ENCODE data around the gene SMIM21. TPM values are rescaled to one million over a fixed set of nuclear protein-coding genes. Genes with fewer than 3 reads are reported as not detected.

Gene SMIM21
- polyA plus RNA-seq, 3 donors: not detected

DNA sequence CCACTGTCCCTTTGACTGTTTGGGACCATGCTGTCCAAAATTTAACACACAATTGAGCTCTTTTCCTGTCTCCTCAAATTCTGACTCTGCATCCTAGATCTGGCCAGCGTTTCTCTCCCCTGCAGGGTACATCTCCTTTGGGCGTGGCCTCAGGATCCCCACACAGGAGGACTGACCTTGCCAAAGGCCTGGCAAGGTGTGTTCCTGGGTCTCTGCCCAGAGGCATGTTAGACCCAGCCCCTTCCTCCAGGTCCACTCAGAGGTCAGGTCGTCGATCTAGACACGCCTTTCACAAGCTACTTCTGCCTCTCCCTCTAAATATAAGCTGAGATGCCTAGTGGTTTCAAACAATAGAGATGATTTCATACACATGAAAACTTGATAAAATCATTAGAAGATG lies 45.4 kb upstream of the SMIM21 start:
- Mint-ChIP-seq H3K36me3 (no peaks in the 10 kb centered on the region), H3K27ac (no peak overlapping the region), H3K27me3 (ENCODE audit: low read depth in 3 of 3) (peaks cover 2 to 6% (median 5%) of the 10 kb centered on the region in 3 donors), H3K4me3 (no peak overlapping the region), H3K4me1 (peaks cover 2% of the 10 kb centered on the region), H3K9me3 (no peaks in the 10 kb centered on the region)
- H3K27me3 ChIP-seq (ENCODE audit: control insufficient read depth in 2 of 2, insufficient read depth in 2 of 2, low read length in 2 of 2): no peaks in the 10 kb centered on the region
- H3K4me1 ChIP-seq (ENCODE audit: control insufficient read depth in 1 of 2, insufficient read depth in 2 of 2, low read length in 2 of 2): no peaks in the 10 kb centered on the region
- H3K27ac ChIP-seq (ENCODE audit: low read depth in 1 of 2, low read length in 2 of 2): no peak overlapping the region
- H3K36me3 ChIP-seq (replicated peaks in 1 of 2; ENCODE audit: control insufficient read depth in 1 of 2, insufficient read depth in 2 of 2, low read length in 2 of 2): no peaks in the 10 kb centered on the region
- WGBS (ENCODE audit: insufficient coverage): 79% methylated on average over 2 of the region's 5 CpGs
- H3K4me3 ChIP-seq (replicated peaks in 1 of 3; ENCODE audit: low read depth in 2 of 3, low read length in 3 of 3): no peak overlapping the region
- H3K9ac ChIP-seq (ENCODE audit: insufficient read depth, low read length, poor library complexity, severe bottlenecking): no peak overlapping the region
- intact Hi-C loops (cut with micrococcal nuclease): no loop called here
- H3K4me2 ChIP-seq (replicated peaks; ENCODE audit: extremely low read depth, low read length, poor library complexity, severe bottlenecking): no peak overlapping the region
- H4K20me1 ChIP-seq (ENCODE audit: insufficient read depth, low read length): no peaks in the 10 kb centered on the region
- TF ChIP-seq, protein P1, sequence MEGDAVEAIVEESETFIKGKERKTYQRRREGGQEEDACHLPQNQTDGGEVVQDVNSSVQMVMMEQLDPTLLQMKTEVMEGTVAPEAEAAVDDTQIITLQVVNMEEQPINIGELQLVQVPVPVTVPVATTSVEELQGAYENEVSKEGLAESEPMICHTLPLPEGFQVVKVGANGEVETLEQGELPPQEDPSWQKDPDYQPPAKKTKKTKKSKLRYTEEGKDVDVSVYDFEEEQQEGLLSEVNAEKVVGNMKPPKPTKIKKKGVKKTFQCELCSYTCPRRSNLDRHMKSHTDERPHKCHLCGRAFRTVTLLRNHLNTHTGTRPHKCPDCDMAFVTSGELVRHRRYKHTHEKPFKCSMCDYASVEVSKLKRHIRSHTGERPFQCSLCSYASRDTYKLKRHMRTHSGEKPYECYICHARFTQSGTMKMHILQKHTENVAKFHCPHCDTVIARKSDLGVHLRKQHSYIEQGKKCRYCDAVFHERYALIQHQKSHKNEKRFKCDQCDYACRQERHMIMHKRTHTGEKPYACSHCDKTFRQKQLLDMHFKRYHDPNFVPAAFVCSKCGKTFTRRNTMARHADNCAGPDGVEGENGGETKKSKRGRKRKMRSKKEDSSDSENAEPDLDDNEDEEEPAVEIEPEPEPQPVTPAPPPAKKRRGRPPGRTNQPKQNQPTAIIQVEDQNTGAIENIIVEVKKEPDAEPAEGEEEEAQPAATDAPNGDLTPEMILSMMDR (IDR thresholded peaks at IDR 0.05): no peak
- no peak for DNase-seq
- H3K9me3 ChIP-seq (replicated peaks in 1 of 2; ENCODE audit: control insufficient read depth in 1 of 2, insufficient read depth in 1 of 2, low read length in 2 of 2): no peaks in the 10 kb centered on the region
- H3K79me2 ChIP-seq (ENCODE audit: insufficient read depth, low read length): no peaks in the 10 kb centered on the region
- H2AFZ ChIP-seq (ENCODE audit: insufficient read depth, low read depth, low read length, poor library complexity, severe bottlenecking): no peak overlapping the region

DNA sequence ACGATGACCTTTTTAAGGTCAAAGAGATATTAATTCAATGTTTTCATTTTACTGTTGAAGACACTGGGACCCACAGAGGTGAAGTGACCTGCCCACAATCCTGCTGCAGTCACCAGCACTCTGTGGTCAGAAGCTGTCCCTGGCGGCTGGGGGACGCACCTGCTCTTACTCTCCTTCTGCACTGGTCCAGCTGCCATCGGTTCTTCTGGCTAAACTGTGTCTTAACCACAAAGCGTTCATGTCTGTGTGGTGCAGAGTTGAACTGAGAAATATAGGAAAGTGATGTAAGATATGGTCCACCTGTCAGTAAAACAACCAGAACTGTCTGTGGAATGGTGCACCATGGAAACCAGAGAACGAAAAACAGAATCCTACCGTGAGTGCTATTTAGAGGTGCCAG lies 44.9 kb upstream of the SMIM21 start:
- TF ChIP-seq, protein P1 (IDR thresholded peaks at IDR 0.05): no peak
- intact Hi-C loops (cut with micrococcal nuclease): no loop called here
- no peaks in the 10 kb centered on the region for H3K27me3 ChIP-seq (ENCODE audit: control insufficient read depth in 2 of 2, insufficient read depth in 2 of 2, low read length in 2 of 2)
- H3K4me2 ChIP-seq (replicated peaks; ENCODE audit: extremely low read depth, low read length, poor library complexity, severe bottlenecking): no peak overlapping the region
- no peak overlapping the region for H3K4me3 ChIP-seq (replicated peaks in 1 of 3; ENCODE audit: low read depth in 2 of 3, low read length in 3 of 3)
- H3K4me1 ChIP-seq (ENCODE audit: control insufficient read depth in 1 of 2, insufficient read depth in 2 of 2, low read length in 2 of 2): no peaks in the 10 kb centered on the region
- H3K9ac ChIP-seq (ENCODE audit: insufficient read depth, low read length, poor library complexity, severe bottlenecking): no peak overlapping the region
- H3K27me3 Mint-ChIP-seq (ENCODE audit: low read depth in 3 of 3): peaks cover 3 to 8% (median 7%) of the 10 kb centered on the region in 3 donors
- WGBS (ENCODE audit: insufficient coverage): 97% methylated on average over 6 of the region's 7 CpGs
- no peak overlapping the region for H3K27ac Mint-ChIP-seq
- no peaks in the 10 kb centered on the region for H3K9me3 Mint-ChIP-seq
- H3K36me3 ChIP-seq (replicated peaks in 1 of 2; ENCODE audit: control insufficient read depth in 1 of 2, insufficient read depth in 2 of 2, low read length in 2 of 2): no peaks in the 10 kb centered on the region
- H3K9me3 ChIP-seq (replicated peaks in 1 of 2; ENCODE audit: control insufficient read depth in 1 of 2, insufficient read depth in 1 of 2, low read length in 2 of 2): no peaks in the 10 kb centered on the region
- no peak overlapping the region for H2AFZ ChIP-seq (ENCODE audit: insufficient read depth, low read depth, low read length, poor library complexity, severe bottlenecking)
- no peaks in the 10 kb centered on the region for H3K4me1 Mint-ChIP-seq
- H3K4me3 Mint-ChIP-seq: no peak overlapping the region
- no peak for DNase-seq
- H4K20me1 ChIP-seq (ENCODE audit: insufficient read depth, low read length): no peaks in the 10 kb centered on the region
- no peak overlapping the region for H3K27ac ChIP-seq (ENCODE audit: low read depth in 1 of 2, low read length in 2 of 2)
- H3K36me3 Mint-ChIP-seq: no peaks in the 10 kb centered on the region
- no peaks in the 10 kb centered on the region for H3K79me2 ChIP-seq (ENCODE audit: insufficient read depth, low read length)
